HepG2 (cell line): ENCODE data around the gene DMAP1.

Experiments
- SMARCE1 ChIP-seq: fragments of 450-650 bp; IDR thresholded peaks from 2 replicates; pipeline ENCODE4 v1.6.1; 2017; ENCODE audit warnings: borderline replicate concordance
- ZNF317 ChIP-seq: sonication (generic); formaldehyde crosslinking; IDR thresholded peaks from 2 replicates; pipeline ENCODE4 v1.5.0; 2020; ENCODE audit warnings: mild to moderate bottlenecking, missing genetic modification reagents
- TF ChIP-seq, protein P1 (sequence below): sonication (generic); formaldehyde crosslinking; IDR thresholded peaks from 2 replicates; pipeline ENCODE4 v1.5.0; 2020; ENCODE audit warnings: missing genetic modification reagents
- TF ChIP-seq, protein P2 (sequence below): sonication (generic); formaldehyde crosslinking; IDR thresholded peaks from 2 replicates; pipeline ENCODE4 v1.5.0; 2020; ENCODE audit warnings: mild to moderate bottlenecking, missing genetic modification reagents, moderate library complexity
- TF ChIP-seq, protein P3 (sequence below): sonication (generic); formaldehyde crosslinking; IDR thresholded peaks from 2 replicates; pipeline ENCODE4 v1.4.0; 2020; ENCODE audit warnings: missing genetic modification reagents, borderline replicate concordance
- TF ChIP-seq, protein P4 (sequence below): sonication (generic); formaldehyde crosslinking; IDR thresholded peaks from 2 replicates; pipeline ENCODE4 v1.5.0; 2020; ENCODE audit warnings: missing genetic modification reagents
- TF ChIP-seq, protein P5 (sequence below): sonication (generic); formaldehyde crosslinking; IDR thresholded peaks from 2 replicates; pipeline ENCODE4 v1.5.0; 2020; ENCODE audit warnings: missing genetic modification reagents, mild to moderate bottlenecking, borderline replicate concordance

DNA sequence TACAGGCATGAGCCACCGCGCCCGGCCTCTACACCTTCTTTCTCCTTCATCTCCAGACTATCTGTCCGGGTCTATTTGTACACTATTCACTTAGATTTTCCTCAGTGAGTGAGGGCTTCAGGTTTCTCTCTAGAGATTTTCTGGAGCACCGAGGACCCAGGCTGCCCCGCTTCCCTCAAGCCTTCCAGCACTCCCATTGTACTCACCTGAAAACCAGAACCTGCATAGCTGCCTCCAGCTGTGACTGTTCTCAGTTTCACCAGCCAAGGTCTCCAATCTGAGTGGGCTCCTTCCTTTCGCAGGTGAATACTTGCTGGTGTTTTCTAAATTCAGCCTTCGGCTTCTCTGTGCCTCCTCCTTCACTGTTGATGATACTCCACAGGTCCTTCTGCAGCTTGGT, 12.9 kb upstream of the DMAP1 start:
- TF ChIP-seq, protein P1, sequence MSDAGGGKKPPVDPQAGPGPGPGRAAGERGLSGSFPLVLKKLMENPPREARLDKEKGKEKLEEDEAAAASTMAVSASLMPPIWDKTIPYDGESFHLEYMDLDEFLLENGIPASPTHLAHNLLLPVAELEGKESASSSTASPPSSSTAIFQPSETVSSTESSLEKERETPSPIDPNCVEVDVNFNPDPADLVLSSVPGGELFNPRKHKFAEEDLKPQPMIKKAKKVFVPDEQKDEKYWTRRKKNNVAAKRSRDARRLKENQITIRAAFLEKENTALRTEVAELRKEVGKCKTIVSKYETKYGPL (CRISPR knock-in tag) = no peak
- TF ChIP-seq, protein P2, sequence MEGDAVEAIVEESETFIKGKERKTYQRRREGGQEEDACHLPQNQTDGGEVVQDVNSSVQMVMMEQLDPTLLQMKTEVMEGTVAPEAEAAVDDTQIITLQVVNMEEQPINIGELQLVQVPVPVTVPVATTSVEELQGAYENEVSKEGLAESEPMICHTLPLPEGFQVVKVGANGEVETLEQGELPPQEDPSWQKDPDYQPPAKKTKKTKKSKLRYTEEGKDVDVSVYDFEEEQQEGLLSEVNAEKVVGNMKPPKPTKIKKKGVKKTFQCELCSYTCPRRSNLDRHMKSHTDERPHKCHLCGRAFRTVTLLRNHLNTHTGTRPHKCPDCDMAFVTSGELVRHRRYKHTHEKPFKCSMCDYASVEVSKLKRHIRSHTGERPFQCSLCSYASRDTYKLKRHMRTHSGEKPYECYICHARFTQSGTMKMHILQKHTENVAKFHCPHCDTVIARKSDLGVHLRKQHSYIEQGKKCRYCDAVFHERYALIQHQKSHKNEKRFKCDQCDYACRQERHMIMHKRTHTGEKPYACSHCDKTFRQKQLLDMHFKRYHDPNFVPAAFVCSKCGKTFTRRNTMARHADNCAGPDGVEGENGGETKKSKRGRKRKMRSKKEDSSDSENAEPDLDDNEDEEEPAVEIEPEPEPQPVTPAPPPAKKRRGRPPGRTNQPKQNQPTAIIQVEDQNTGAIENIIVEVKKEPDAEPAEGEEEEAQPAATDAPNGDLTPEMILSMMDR (CRISPR knock-in tag) = no peak
- TF ChIP-seq, protein P3, sequence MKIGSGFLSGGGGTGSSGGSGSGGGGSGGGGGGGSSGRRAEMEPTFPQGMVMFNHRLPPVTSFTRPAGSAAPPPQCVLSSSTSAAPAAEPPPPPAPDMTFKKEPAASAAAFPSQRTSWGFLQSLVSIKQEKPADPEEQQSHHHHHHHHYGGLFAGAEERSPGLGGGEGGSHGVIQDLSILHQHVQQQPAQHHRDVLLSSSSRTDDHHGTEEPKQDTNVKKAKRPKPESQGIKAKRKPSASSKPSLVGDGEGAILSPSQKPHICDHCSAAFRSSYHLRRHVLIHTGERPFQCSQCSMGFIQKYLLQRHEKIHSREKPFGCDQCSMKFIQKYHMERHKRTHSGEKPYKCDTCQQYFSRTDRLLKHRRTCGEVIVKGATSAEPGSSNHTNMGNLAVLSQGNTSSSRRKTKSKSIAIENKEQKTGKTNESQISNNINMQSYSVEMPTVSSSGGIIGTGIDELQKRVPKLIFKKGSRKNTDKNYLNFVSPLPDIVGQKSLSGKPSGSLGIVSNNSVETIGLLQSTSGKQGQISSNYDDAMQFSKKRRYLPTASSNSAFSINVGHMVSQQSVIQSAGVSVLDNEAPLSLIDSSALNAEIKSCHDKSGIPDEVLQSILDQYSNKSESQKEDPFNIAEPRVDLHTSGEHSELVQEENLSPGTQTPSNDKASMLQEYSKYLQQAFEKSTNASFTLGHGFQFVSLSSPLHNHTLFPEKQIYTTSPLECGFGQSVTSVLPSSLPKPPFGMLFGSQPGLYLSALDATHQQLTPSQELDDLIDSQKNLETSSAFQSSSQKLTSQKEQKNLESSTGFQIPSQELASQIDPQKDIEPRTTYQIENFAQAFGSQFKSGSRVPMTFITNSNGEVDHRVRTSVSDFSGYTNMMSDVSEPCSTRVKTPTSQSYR (CRISPR knock-in tag) = no peak
- TF ChIP-seq, protein P4, sequence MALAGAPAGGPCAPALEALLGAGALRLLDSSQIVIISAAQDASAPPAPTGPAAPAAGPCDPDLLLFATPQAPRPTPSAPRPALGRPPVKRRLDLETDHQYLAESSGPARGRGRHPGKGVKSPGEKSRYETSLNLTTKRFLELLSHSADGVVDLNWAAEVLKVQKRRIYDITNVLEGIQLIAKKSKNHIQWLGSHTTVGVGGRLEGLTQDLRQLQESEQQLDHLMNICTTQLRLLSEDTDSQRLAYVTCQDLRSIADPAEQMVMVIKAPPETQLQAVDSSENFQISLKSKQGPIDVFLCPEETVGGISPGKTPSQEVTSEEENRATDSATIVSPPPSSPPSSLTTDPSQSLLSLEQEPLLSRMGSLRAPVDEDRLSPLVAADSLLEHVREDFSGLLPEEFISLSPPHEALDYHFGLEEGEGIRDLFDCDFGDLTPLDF = no peak
- TF ChIP-seq, protein P5, sequence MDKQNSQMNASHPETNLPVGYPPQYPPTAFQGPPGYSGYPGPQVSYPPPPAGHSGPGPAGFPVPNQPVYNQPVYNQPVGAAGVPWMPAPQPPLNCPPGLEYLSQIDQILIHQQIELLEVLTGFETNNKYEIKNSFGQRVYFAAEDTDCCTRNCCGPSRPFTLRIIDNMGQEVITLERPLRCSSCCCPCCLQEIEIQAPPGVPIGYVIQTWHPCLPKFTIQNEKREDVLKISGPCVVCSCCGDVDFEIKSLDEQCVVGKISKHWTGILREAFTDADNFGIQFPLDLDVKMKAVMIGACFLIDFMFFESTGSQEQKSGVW = no peak
- TF ChIP-seq SMARCE1 (no peak), ZNF317 (no peak)
